Measurements from ENCODE around the gene OR4E2.

Gene OR4E2

GRCh38 chr14:21656980-21657379 is 3.3 kb downstream of the OR4E2 start:
- TF ChIP-seq EZH2 (IDR thresholded peaks at IDR 0.05; ENCODE audit: borderline replicate concordance, low read length) (no peak), CTCF (IDR thresholded peaks at IDR 0.05; ENCODE audit: low read length) (no peak)

GRCh38 chr14:21668377-21668776 is 14.7 kb downstream of the OR4E2 start:
- Histone ChIP-seq H3K4me3 (ENCODE audit: low read depth, low read length, poor library complexity, severe bottlenecking) (no peak overlapping the region), H3K79me2 (ENCODE audit: insufficient read depth, low read length) (no peaks in the 10 kb centered on the region), H3K9me2 (ENCODE audit: low read depth, low read length) (no peaks in the 10 kb centered on the region), H3K36me3 (ENCODE audit: insufficient read depth, low read length) (no peaks in the 10 kb centered on the region), H3K4me2 (ENCODE audit: low read length) (no peak overlapping the region), H3K27ac (ENCODE audit: low read depth, low read length, poor library complexity, severe bottlenecking) (no peak overlapping the region), H2AFZ (ENCODE audit: low read length) (no peak overlapping the region), H3K4me1 (ENCODE audit: insufficient read depth, low read length, severe bottlenecking) (no peaks in the 10 kb centered on the region), H3K27me3 (ENCODE audit: insufficient read depth, low read length) (0 out of 2 replicates have a peak, but pooled peaks cover 3% of the 10 kb centered on the region), H3F3A (ENCODE audit: insufficient read depth, low read length) (no peaks in the 10 kb centered on the region), H4K20me1 (ENCODE audit: insufficient read depth, low read length) (no peaks in the 10 kb centered on the region), H3K9ac (ENCODE audit: low read length) (no peak overlapping the region), H3K9me3 (ENCODE audit: low read length) (no peaks in the 10 kb centered on the region)
- no peak for TF ChIP-seq EZH2 (IDR thresholded peaks at IDR 0.05; ENCODE audit: borderline replicate concordance, low read length)

More at GRCh38 chr14:21656980-21657379, 3.3 kb downstream of the OR4E2 start:
- no peaks in the 10 kb centered on the region for H3K9me3 ChIP-seq (ENCODE audit: low read length)
- no peaks in the 10 kb centered on the region for H3K79me2 ChIP-seq (ENCODE audit: insufficient read depth, low read length)
- H4K20me1 ChIP-seq (ENCODE audit: insufficient read depth, low read length), result no peaks in the 10 kb centered on the region
- H3K9me2 ChIP-seq (ENCODE audit: low read depth, low read length), result no peaks in the 10 kb centered on the region
- H3K27me3 ChIP-seq (ENCODE audit: insufficient read depth, low read length), result no peaks in the 10 kb centered on the region
- no peak overlapping the region for H3K4me2 ChIP-seq (ENCODE audit: low read length)
- H2AFZ ChIP-seq (ENCODE audit: low read length), result no peak overlapping the region
- H3F3A ChIP-seq (ENCODE audit: insufficient read depth, low read length), result no peaks in the 10 kb centered on the region
- no peaks in the 10 kb centered on the region for H3K36me3 ChIP-seq (ENCODE audit: insufficient read depth, low read length)
- H3K9ac ChIP-seq (ENCODE audit: low read length), result no peak overlapping the region
- no peaks in the 10 kb centered on the region for H3K4me1 ChIP-seq (ENCODE audit: insufficient read depth, low read length, severe bottlenecking)
- no peak overlapping the region for H3K27ac ChIP-seq (ENCODE audit: low read depth, low read length, poor library complexity, severe bottlenecking)
- H3K4me3 ChIP-seq (ENCODE audit: low read depth, low read length, poor library complexity, severe bottlenecking), result no peak overlapping the region

GRCh38 chr14:21669284-21669683 is 15.6 kb downstream of the OR4E2 start:
- no peak for TF ChIP-seq EZH2 (IDR thresholded peaks at IDR 0.05; ENCODE audit: borderline replicate concordance, low read length)
- TF ChIP-seq CTCF (IDR thresholded peaks at IDR 0.05; ENCODE audit: low read length), result no peak
- H3K4me3 ChIP-seq (ENCODE audit: low read depth, low read length, poor library complexity, severe bottlenecking), result no peak overlapping the region
- no peaks in the 10 kb centered on the region for H3F3A ChIP-seq (ENCODE audit: insufficient read depth, low read length)
- 0 out of 2 replicates have a peak, but pooled peaks cover 3% of the 10 kb centered on the region for H3K27me3 ChIP-seq (ENCODE audit: insufficient read depth, low read length)
- H3K27ac ChIP-seq (ENCODE audit: low read depth, low read length, poor library complexity, severe bottlenecking), result no peak overlapping the region
- no peaks in the 10 kb centered on the region for H3K4me1 ChIP-seq (ENCODE audit: insufficient read depth, low read length, severe bottlenecking)
- H4K20me1 ChIP-seq (ENCODE audit: insufficient read depth, low read length), result no peaks in the 10 kb centered on the region
- H3K9me3 ChIP-seq (ENCODE audit: low read length), result no peaks in the 10 kb centered on the region
- no peak overlapping the region for H2AFZ ChIP-seq (ENCODE audit: low read length)
- H3K9ac ChIP-seq (ENCODE audit: low read length), result no peak overlapping the region
- no peaks in the 10 kb centered on the region for H3K36me3 ChIP-seq (ENCODE audit: insufficient read depth, low read length)
- H3K79me2 ChIP-seq (ENCODE audit: insufficient read depth, low read length), result no peaks in the 10 kb centered on the region
- H3K9me2 ChIP-seq (ENCODE audit: low read depth, low read length), result no peaks in the 10 kb centered on the region
- H3K4me2 ChIP-seq (ENCODE audit: low read length), result no peak overlapping the region

- TF ChIP-seq CTCF (IDR thresholded peaks at IDR 0.05; ENCODE audit: low read length) (no peak), EZH2 (IDR thresholded peaks at IDR 0.05; ENCODE audit: borderline replicate concordance, low read length) (no peak)
Measured at GRCh38 chr14:21671371-21671770, 17.7 kb downstream of the OR4E2 start.

More at GRCh38 chr14:21671371-21671770, 17.7 kb downstream of the OR4E2 start:
- no peaks in the 10 kb centered on the region for H3F3A ChIP-seq (ENCODE audit: insufficient read depth, low read length)
- H3K9me3 ChIP-seq (ENCODE audit: low read length), result 0 out of 2 replicates have a peak, but pooled peaks cover 2% of the 10 kb centered on the region
- H3K36me3 ChIP-seq (ENCODE audit: insufficient read depth, low read length), result no peaks in the 10 kb centered on the region
- no peaks in the 10 kb centered on the region for H3K4me1 ChIP-seq (ENCODE audit: insufficient read depth, low read length, severe bottlenecking)
- no peak overlapping the region for H3K9ac ChIP-seq (ENCODE audit: low read length)
- H3K9me2 ChIP-seq (ENCODE audit: low read depth, low read length), result no peaks in the 10 kb centered on the region
- no peak overlapping the region for H3K27ac ChIP-seq (ENCODE audit: low read depth, low read length, poor library complexity, severe bottlenecking)
- no peaks in the 10 kb centered on the region for H4K20me1 ChIP-seq (ENCODE audit: insufficient read depth, low read length)
- 0 out of 2 replicates have a peak, but pooled peaks cover 3% of the 10 kb centered on the region for H3K27me3 ChIP-seq (ENCODE audit: insufficient read depth, low read length)
- no peak overlapping the region for H3K4me3 ChIP-seq (ENCODE audit: low read depth, low read length, poor library complexity, severe bottlenecking)
- H3K4me2 ChIP-seq (ENCODE audit: low read length), result no peak overlapping the region
- H2AFZ ChIP-seq (ENCODE audit: low read length), result no peak overlapping the region
- no peaks in the 10 kb centered on the region for H3K79me2 ChIP-seq (ENCODE audit: insufficient read depth, low read length)
